ENCODE measurements around the gene ANKRD12.

ANKRD12 gene

DNA sequence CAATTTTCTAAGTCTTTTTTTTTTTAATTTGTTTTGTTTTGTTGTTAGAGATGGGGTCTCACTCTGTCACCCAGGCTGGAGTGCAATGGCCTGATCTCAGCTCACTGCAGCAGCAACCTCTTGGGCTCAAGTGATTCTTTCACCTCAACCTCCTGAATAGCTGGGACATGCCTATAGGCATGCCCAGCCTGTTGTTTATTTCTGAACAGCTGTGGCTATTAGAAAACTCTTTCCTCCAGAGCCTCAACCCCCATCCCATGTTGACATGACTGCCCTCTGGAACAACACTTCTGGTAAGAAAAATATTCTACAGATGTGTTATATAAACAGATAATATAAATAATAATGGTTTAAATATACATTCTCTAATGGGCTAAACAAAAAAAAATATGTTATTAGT is 153.6 kb downstream of the ANKRD12 start:
- DNase-seq (ENCODE audit: low read depth in 3 of 3), result no peak

DNA sequence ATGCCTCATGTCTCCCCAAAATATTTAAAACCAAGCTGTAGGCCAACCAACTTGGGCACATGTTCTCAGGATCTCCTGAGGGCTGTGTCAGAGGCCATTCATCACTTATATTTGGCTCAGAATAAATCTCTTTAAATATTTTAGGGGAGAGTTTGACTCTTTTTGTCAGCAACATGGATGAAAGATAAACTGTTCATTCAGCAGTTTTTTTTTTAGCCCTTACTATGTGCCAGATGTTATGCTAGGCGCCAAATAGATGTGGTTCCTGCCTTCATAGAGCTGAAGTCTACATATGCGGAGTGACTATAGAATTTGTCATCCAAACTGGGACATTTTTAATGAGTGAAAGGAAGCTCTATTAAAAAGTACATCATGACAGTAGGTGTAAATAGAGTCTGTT is 155.5 kb downstream of the ANKRD12 start:
- DNase-seq (ENCODE audit: low read depth in 3 of 3), result no peak

DNA sequence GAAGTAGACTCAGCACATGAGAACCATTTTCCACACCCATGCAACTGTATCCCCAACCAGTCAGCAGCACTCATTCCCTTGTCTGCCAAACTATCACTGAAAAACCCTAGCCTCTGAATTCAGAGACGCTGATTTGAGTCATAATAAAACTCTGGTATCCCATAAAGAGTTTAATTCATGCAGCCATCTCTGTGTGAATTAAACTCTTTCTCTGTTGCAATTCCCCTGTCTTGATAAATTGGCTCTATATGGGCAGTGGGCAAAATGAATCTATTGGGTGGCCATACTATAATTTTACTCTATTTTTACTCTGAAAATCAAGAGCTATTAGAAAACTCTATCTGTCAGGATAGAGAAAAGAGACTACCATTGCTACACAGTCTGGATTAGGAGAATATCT is 157.4 kb downstream of the ANKRD12 start:
- no peak for DNase-seq (ENCODE audit: low read depth in 3 of 3)

DNA sequence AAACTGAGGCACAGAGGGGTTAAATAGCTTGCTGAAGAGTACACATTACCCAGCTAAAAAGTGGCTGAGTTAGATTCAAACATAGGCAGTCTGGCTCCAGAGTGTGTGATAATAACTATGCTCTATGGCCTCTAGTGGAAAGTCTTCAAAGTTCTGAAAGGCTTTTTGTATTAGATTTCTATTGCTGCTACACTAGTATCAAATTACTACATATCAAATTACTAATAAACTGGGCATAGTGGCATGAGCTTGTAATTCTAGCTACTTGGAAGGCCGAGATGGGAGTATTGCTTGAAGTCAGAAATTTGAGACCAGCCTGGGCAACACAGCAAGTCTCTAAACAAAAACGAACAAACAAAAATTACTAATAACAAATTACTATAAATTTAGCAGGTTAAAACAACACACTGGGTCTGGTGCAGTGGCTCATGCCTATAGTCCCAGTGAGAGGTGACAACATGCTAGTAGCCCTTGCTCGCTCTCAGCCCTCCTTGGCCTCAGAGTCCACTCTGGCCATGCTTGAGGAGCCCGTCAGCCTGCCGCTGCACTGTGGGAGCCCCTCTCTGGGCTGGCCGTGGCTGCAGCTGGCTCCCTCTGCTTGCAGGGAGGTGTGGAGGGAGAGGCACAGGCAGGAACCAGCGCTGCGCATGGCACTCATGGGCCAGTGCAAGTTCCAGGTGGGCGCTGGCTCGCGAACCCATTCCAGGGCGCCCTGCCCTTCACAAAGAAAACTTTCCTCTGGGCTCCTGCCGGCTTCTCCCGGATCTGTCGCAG is 159.8 kb downstream of the ANKRD12 start:
- DNase-seq (ENCODE audit: low read depth in 3 of 3), result no peak

DNA sequence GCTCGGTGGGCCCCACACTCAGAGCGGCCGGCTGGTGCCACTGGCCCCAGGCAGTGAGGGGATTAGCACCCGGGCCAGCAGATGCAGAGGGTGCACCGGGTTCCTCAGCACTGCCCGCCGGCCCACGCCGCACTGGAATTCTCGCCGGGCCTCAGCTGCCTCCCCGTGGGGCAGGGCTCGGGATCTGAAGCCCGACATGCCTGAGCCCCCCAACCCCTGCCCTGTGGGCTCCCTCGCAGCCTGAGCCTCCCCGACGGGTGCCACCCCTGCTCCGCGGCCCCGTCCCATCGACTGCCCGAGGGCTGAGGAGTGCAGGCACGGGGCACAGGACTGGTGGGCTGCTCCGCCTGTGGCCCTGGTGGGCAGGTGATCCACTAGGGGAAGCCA is 160.4 kb downstream of the ANKRD12 start:
- DNase-seq (ENCODE audit: low read depth in 3 of 3), result no peak

DNA sequence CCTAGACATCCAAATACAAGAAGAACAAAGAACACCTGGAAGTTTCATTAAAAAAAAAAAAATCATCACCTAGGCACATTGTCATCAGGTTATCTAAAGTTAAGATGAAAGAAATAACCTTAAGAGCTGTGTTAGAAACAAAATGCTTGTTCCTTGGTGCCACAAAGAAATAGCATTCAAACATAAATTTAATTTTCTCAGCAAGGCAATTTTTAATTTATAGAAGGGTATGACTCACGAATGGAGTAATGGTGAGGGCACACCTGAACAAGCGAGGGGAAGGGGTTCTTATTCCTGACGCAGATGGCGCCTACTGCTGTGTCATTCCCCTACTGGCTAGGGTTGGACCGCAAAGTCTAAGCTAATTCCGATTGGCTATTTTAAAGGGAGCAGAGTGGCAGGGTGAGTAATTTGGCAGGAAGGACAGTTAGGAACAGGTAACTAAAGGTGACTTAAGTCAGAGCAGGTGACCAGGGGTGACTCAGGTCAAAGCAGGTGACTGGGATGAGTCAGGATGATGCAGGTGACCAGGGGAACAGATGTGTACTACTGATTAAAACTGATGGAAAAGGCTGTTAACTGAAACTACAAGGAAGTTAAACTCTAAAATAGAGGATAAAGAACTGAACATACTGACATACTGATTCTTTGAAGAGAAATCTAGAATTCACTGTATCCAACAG is 167.9 kb downstream of the ANKRD12 start:
- no peak for DNase-seq (ENCODE audit: low read depth in 3 of 3)

DNA sequence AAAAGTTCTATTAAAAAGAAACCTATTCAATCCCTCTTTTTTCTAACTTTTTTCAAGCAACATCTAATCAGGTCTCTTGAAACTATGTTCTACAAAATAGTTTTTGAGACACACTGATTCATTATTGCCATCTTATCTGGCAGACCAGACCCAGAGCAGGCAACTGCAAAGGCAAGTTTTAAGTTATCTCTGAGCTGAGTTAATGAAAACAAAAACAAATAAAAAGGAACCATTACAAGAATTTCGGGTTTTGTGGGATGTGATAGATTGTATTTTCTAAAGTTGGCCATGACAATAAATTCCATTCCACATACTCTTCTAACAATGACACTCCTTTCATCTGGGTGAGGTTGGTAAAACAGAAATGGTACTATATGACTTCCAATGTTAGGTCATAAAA is 182.8 kb downstream of the ANKRD12 start:
- no peak for DNase-seq (ENCODE audit: low read depth in 3 of 3)

DNA sequence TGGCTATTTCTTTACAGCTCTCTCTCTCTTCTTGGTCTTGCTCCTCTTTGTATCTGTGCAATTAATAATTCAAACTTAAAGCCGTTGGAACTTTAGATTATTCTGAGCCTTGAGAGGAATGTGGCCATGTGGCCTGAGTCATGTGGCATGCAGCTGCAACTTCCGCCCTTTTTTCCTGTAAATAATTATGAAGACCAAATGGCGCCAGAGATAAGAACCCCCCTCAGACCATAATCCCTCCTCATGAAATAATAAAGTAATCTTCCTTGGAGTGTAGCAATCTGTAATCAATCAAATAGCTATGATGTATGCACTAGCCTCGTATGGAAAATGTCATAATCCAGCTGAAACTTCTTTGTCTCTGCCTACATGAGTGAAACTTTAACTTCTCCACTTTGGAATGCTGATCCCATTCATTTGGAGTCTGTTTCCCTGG is 184.5 kb downstream of the ANKRD12 start:
- DNase-seq (ENCODE audit: low read depth in 3 of 3), result no peak

DNA sequence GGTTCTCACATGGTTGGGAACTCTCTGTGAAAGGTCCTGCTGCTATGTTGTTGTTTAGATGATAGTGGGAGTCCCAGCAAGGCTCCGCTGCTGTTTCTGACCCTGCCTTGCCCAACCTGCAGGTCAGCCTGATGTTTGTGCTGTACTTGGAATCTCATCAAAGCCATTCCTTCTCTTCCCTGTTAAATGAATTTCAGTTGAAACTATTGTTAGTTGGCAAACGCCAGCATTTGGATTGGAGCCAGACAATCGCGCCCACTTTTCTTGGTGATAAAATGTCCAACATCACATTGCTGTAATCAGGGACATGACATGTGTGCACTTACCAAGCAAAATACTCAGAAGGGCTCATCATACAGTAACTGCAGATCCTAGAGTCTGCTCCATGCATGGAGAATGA is 185.2 kb downstream of the ANKRD12 start:
- DNase-seq (ENCODE audit: low read depth in 3 of 3), result no peak

DNA sequence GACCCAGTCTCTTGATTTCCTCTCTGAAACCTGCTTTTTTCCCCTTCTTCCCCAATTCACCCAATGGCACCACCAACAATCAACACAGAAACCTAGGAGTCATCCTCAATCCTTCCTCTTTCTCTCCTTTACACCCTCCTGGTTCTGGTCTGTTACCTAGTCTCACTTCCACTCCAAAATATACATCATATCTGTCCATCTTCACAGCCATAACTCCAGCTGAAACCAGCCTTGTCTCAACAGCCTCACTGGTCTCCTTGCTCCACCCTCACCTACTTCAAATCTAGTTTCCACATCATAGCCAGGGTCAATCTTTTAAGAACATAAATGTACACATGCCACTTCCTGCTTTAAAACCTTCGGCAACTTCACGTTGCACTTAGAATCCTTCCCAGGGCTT is 186.2 kb downstream of the ANKRD12 start:
- no peak for DNase-seq (ENCODE audit: low read depth in 3 of 3)

DNA sequence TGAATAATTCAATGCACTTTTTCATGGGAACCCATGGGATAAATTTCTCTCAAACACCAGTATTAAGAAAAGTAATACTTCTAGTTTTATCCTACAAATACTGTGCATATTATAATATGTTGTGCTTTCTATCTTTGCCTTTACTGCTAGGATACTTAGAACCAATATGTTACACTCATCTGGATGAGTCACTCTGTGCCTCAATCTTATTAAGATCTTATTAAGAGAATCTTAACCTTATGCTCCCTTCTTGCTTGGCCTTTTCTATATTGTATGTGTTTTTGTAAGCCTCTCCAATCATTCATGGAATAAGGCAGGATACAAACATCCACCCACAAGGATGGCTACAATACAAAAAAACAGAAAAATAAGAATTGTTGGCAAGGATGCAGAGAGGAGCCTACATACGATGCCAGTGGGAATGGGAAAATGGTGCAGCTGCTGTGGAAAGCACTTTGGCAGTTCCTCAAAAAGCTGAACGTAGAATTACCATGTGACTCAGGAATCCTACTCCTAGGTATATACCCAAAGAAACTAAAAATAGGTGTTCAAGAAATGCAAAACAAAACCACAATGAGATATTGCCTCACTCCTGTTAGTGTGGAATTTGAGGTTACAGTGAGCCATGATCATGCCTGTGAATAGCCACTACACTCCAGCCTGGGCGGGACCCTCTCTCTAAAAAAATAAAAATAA is 187.3 kb downstream of the ANKRD12 start:
- DNase-seq (ENCODE audit: low read depth in 3 of 3), result no peak

DNA sequence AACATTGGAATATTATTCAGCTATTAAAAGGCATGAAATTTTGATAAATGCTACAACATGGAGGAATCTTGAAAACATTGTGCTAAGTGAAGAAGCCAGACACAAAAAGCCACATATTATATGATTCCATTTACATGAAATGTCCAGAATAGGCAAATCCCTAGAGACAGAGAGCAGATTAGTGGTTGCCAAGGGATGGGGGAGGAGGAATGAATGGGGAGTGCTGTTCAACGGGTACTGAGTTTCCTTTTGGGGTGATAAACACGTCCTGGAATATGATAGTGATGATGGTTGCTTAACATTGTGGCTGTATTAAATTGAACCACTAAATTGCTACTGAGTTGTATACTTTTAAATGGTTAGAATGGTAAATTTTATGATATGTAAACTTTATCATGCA is 189.1 kb downstream of the ANKRD12 start:
- no peak for DNase-seq (ENCODE audit: low read depth in 3 of 3)

DNA sequence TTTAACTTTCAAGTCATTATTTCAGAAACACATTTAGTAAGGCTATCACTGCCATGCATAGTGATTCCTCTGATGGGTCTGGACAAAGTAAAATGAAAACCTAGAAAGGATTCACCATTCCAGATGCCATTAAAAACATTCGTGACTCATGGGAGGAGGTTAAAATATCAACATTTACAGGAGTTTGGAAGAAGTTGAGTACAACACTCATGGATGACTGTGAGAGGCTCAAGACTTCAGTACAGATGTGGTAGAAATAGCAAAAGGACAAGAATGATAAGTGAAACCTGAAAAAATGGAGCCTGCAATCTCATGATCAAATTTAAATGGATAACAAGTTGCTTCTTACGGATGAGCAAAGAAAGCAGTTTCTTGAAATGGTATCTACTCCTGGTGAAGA is 192.2 kb downstream of the ANKRD12 start:
- no peak for DNase-seq (ENCODE audit: low read depth in 3 of 3)

DNA sequence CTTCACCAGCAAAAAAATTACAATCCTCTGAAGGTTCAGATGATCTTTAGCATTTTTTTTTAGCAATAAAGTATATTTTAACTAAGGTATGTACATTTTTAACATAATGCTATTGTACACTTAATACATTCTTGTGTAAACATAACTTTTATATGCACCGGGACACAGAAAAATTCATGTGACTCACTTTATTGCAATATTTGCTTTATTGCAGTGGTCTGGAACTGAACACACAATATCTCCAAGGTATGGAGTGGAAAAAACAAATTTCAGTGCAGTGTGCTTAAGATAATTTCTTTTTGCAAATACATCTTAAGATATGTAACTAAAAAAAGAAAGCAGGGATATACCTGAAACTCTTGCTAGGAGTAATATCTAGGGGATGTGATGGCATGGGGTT is 192.9 kb downstream of the ANKRD12 start:
- no peak for DNase-seq (ENCODE audit: low read depth in 3 of 3)

DNA sequence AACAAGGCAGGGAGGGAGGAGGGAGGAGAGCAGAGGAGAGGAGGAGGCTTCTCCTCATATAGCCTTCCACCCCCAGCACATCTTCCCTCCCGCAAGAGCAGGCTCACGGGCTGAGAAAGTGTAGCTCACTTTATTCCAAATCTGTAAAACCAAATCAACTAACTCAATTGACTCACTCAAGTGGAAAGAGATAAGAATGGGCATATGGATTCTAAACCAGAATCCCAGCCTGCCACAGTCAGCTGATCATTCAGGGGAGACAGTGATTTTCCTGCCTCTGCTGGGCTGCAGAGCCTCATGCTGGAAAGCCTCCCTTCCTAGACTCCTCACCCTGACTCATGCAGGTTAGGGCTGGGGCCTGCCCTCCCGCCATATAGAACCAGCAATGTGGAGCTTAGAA is 193.8 kb downstream of the ANKRD12 start:
- DNase-seq (ENCODE audit: low read depth in 3 of 3), result no peak

DNA sequence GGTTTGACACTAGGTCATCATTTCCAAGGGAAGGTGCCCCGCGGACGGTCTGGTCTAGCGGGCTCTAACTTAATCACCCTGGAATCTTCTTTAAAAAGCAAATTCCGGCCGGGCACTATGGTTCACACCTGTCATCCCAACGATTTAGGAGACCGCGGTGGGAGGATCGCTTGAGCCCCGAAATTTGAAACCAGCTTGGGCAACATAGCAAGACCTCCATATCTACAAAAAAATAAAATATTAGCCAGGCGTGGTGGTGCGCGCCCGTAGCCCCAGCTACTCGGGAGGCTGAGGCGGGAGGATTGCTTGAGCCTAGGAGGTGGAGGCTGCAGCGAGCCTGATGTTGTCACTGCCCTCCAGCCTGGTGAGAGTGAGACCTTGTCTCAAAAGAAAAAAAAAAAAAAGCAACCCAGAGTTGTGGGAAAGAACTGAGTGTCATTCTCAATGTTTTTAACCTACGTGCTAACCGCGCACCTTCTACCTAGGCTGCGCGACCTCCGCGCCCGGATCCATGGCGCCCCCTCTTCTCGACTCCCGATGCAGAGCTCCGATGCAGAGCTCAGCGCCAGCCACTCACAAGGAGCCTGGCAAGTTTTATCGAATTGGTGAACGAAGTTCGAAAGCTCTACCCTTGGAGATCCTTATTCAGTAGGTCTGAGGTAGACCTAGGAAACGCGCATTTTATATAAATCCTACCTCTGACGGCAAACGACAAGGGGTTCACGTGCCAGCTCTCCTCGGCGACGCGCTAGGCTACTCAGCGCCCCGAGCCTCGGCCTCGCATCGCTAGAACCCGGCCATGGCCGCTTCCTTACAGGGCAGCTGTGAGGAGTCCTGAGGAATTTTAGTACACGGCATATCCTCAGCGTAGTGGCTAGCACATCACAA is 197.1 kb downstream of the ANKRD12 start:
- DNase-seq (ENCODE audit: low read depth in 3 of 3), result peak in 1 of 3 donors; percentile 6

DNA sequence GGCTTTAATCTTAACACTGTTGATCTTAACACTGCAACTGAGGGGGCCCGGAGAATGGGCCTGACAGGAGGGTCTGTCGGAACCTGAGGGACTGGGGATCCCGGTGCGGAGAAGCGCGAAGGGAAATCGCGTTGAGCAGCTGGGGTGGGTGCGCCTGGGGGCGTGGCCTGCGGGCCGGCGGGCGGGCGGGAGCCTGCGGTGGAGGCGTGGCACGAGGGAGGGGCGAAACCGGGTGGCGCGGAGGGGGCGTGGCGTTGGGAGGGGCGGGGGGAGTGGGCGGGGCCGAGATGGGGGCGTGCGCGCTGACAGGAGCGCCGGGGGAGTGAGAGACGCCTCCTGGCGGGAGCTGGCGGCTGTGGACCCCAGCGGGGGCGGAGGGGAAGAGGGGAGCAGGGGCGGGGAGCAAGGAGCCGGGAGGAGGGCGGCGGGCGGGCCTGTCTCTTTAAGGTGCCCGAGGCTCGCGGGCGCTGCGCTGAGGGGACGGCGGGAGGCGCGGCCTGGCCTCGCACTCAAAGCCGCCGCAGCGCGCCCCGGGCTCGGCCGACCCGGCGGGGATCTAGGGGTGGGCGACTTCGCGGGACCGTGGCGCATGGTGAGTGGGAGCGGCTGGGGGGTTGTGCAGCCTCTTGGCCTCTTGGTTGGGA is 197.9 kb downstream of the ANKRD12 start, which contains the start of gene TWSG1:
TSS of gene TWSG1 (plus strand) at position 445 of the 644 bp plus-strand sequence. CDS start 2,457 bp downstream, outside the sequence.
- peak; percentile 81 to 94 (median 83) for DNase-seq (ENCODE audit: low read depth in 3 of 3)

DNA sequence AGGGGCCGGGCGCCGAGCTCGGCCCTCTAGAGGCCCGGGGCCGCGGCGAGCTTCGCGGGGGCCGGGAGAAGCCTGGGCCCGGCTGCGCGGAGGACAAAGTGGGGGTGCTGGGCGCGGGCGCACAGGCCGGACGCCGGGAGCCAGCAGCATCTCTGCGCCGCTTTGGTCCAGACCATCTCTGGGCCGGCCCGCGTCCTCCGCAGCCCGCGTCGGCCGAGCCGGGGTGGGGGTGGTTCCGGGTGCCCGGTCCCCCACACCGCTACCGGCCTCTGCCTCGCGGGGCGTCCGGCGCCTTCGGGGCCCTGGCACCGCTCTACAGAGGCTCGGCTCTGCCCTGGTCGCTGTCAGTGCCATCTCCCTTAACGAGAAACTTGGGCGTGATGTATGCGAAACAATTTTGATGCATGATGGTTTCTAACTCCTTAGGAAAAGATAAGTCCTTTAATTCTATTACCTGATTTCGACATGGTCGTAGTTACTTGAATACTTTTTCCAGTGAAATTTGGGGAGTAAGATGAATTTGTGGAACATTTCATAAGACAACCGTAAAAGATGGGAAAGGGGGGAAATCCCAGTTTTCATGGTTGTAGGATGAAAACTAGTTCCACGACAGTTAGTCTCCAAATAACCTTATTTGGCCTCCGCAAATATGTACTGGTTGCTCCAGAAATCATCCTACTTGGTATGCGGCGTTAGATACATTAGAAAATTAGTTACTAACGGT is 198.6 kb downstream of the ANKRD12 start:
- peak in 2 of 3 donors; percentile 9 to 19 for DNase-seq (ENCODE audit: low read depth in 3 of 3)
